ENCODE data around the gene MAD2L2. TPM values are rescaled to one million over a fixed set of nuclear protein-coding genes. Genes with fewer than 3 reads are reported as not detected.

The MAD2L2 gene
- total RNA-seq, 1 experiment from 2014 or later: 84.8 TPM

GRCh38 chr1:11651017-11651416 lies 29.9 kb downstream of the MAD2L2 start:
- ATAC-seq (no peak), DNase-seq (ENCODE audit: low read depth, low spot score) (no peak)
- in situ Hi-C loops (cut with HindIII; ENCODE audit: low pct_unique_long_range_greater_than_20kb, low sequenced_read_pairs) (no loop called here), intact Hi-C loops (cut with micrococcal nuclease; ENCODE audit: unreplicated experiment) (loop anchor here (5.0 kb wide), 1 partner anchor 66 kb away; no protein-coding TSS in a partner anchor)
- no peaks in the 10 kb centered on the region for H3K9me3 ChIP-seq (ENCODE audit: control insufficient read depth, insufficient read depth, low read depth, low read length)
- peaks cover 29% of the 10 kb centered on the region for H3K4me1 ChIP-seq (ENCODE audit: control insufficient read depth, insufficient read depth, low read length)
- H3K27ac ChIP-seq (ENCODE audit: low read length): peak overlapping the region; percentile 57; the same call in 1 of the 2 replicates
- no peaks in the 10 kb centered on the region; the same call in 1 of the 2 replicates for H3K36me3 ChIP-seq (ENCODE audit: control insufficient read depth, insufficient read depth, low read length)
- no peaks in the 10 kb centered on the region for H3K27me3 ChIP-seq (ENCODE audit: control insufficient read depth, insufficient read depth, low read length)
- ChIA-PET CTCF (interaction anchor here (0.5 to 0.6 kb wide), 2 partner anchors 72 to 411 kb away, joined by 4 to 8 read pairs; no protein-coding TSS in a partner anchor), POLR2A (interaction anchor here (0.7 kb wide), 1 partner anchor 29 kb away, joined by 3 read pairs; no protein-coding TSS in a partner anchor)
- BruUV-seq (replicated peaks): no TSS peak
- TF ChIP-seq SIN3A (IDR thresholded peaks at IDR 0.05; ENCODE audit: borderline replicate concordance, insufficient read depth, low read depth, low read length) (no peak), TCF7L2 (IDR thresholded peaks at IDR 0.05; ENCODE audit: low read depth, low read length) (no peak), POLR2AphosphoS5 (IDR thresholded peaks at IDR 0.05; ENCODE audit: low read depth, low read length) (no peak), REST (IDR thresholded peaks at IDR 0.05; ENCODE audit: insufficient read depth in 1 of 2, low read depth in 2 of 2, low read length in 1 of 2) (no peak), CTCF (IDR thresholded peaks at IDR 0.05) (no peak)
- no peak overlapping the region for H3K4me3 ChIP-seq (ENCODE audit: low read depth in 2 of 2, low read length in 2 of 2)

- peak overlapping the region; percentile 57; the same call in 1 of the 2 replicates for H3K27ac ChIP-seq (ENCODE audit: low read length)
- peaks cover 26% of the 10 kb centered on the region for H3K4me1 ChIP-seq (ENCODE audit: control insufficient read depth, insufficient read depth, low read length)
- no peaks in the 10 kb centered on the region for H3K27me3 ChIP-seq (ENCODE audit: control insufficient read depth, insufficient read depth, low read length)
- ChIA-PET POLR2A (interaction anchor here (0.7 kb wide), 1 partner anchor 28 kb away, joined by 3 read pairs; no protein-coding TSS in a partner anchor), CTCF (interaction anchor here (0.5 to 0.6 kb wide), 3 partner anchors 72 to 410 kb away, joined by 4 to 8 read pairs (median 7); no protein-coding TSS in a partner anchor)
- intact Hi-C loops (cut with micrococcal nuclease; ENCODE audit: unreplicated experiment) (loop anchor here (5.0 kb wide), 1 partner anchor 67 kb away; no protein-coding TSS in a partner anchor), in situ Hi-C loops (cut with HindIII; ENCODE audit: low pct_unique_long_range_greater_than_20kb, low sequenced_read_pairs) (no loop called here)
- ATAC-seq (peak; percentile 44), DNase-seq (ENCODE audit: low read depth, low spot score) (no peak)
- H3K4me3 ChIP-seq (ENCODE audit: low read depth in 2 of 2, low read length in 2 of 2): 0 out of 4 replicates have a peak overlapping the region, but pooled peaks of 1 of the 2 experiments have one; percentile 8
- no peak for TF ChIP-seq REST (IDR thresholded peaks at IDR 0.05; ENCODE audit: insufficient read depth in 1 of 2, low read depth in 2 of 2, low read length in 1 of 2)
- no peak for TF ChIP-seq SIN3A (IDR thresholded peaks at IDR 0.05; ENCODE audit: borderline replicate concordance, insufficient read depth, low read depth, low read length)
- TF ChIP-seq CTCF (IDR thresholded peaks at IDR 0.05): peak; percentile 85
- no TSS peak for BruUV-seq (replicated peaks)
- no peaks in the 10 kb centered on the region; the same call in 1 of the 2 replicates for H3K36me3 ChIP-seq (ENCODE audit: control insufficient read depth, insufficient read depth, low read length)
- H3K9me3 ChIP-seq (ENCODE audit: control insufficient read depth, insufficient read depth, low read depth, low read length): no peaks in the 10 kb centered on the region
Measured at GRCh38 chr1:11650331-11650991, 30.5 kb downstream of the MAD2L2 start.

Data from Panc1 (cell line).